Effector memory CD4-positive, alpha-beta T cell (primary cell): Measurements from ENCODE around the gene SMAP1.

Experiments
- DNase-seq, 3 donors: peaks; one replicate each; pipeline ENCODE4 v3.0.0-alpha.2; 2020
- H3K27ac ChIP-seq: 2 replicates; pipeline ENCODE4 v1.7.0; 2013; ENCODE audit warnings: mild to moderate bottlenecking, low read length, moderate library complexity; ENCODE audit not compliant: insufficient read depth, poor library complexity, severe bottlenecking
- H3K27me3 ChIP-seq: replicated peaks from 2 replicates; pipeline ENCODE4 v1.7.0; 2013; ENCODE audit warnings: mild to moderate bottlenecking, low read length; ENCODE audit not compliant: insufficient read depth, control insufficient read depth, poor library complexity, severe bottlenecking
- H3K36me3 ChIP-seq: 2 replicates; pipeline ENCODE4 v1.7.0; 2013; ENCODE audit warnings: mild to moderate bottlenecking, low read length, moderate library complexity; ENCODE audit not compliant: control insufficient read depth, insufficient read depth
- H3K4me1 ChIP-seq: 2 replicates; pipeline ENCODE4 v1.7.0; 2013; ENCODE audit warnings: low read length, mild to moderate bottlenecking; ENCODE audit not compliant: control insufficient read depth, insufficient read depth, poor library complexity, severe bottlenecking
- H3K4me3 ChIP-seq: 2 replicates; pipeline ENCODE4 v1.7.0; 2013; ENCODE audit warnings: low read length, low read depth, mild to moderate bottlenecking; ENCODE audit not compliant: insufficient read depth, poor library complexity, severe bottlenecking
- H3K9me3 ChIP-seq: 2 replicates; pipeline ENCODE4 v1.7.0; 2013; ENCODE audit warnings: mild to moderate bottlenecking, low read length, moderate library complexity; ENCODE audit not compliant: control insufficient read depth

Gene SMAP1

GRCh38 chr6:70831427-70831826 lies 163.7 kb downstream of the SMAP1 start:
- H3K9me3 ChIP-seq = no peaks in the 10 kb centered on the region
- no peaks in the 10 kb centered on the region for H3K36me3 ChIP-seq
- no peak overlapping the region for H3K4me3 ChIP-seq
- no peaks in the 10 kb centered on the region for H3K4me1 ChIP-seq
- no peaks in the 10 kb centered on the region for H3K27me3 ChIP-seq
- H3K27ac ChIP-seq = no peak overlapping the region
- DNase-seq = no peak

- Histone ChIP-seq H3K4me1 (no peaks in the 10 kb centered on the region), H3K9me3 (no peaks in the 10 kb centered on the region), H3K27me3 (no peaks in the 10 kb centered on the region), H3K27ac (no peak overlapping the region), H3K36me3 (no peaks in the 10 kb centered on the region), H3K4me3 (no peak overlapping the region)
- no peak for DNase-seq
Observed at GRCh38 chr6:70834520-70834919, 166.8 kb downstream of the SMAP1 start.

- H3K36me3 ChIP-seq = no peaks in the 10 kb centered on the region
- no peaks in the 10 kb centered on the region for H3K27me3 ChIP-seq
- H3K4me3 ChIP-seq = no peak overlapping the region
- no peaks in the 10 kb centered on the region for H3K4me1 ChIP-seq
- no peak for DNase-seq
- H3K9me3 ChIP-seq = no peaks in the 10 kb centered on the region
- no peak overlapping the region for H3K27ac ChIP-seq
Observed at GRCh38 chr6:70838907-70839285, 171.2 kb downstream of the SMAP1 start.

GRCh38 chr6:70839286-70840266 lies 171.9 kb downstream of the SMAP1 start:
- Histone ChIP-seq H3K27ac (no peak overlapping the region), H3K4me3 (no peak overlapping the region), H3K9me3 (no peaks in the 10 kb centered on the region), H3K36me3 (no peaks in the 10 kb centered on the region), H3K4me1 (no peaks in the 10 kb centered on the region), H3K27me3 (no peaks in the 10 kb centered on the region)
- DNase-seq = no peak

GRCh38 chr6:70841112-70841511 lies 173.4 kb downstream of the SMAP1 start:
- no peak overlapping the region for H3K27ac ChIP-seq
- no peak for DNase-seq

GRCh38 chr6:70842541-70842940 lies 174.9 kb downstream of the SMAP1 start:
- Histone ChIP-seq H3K4me3 (no peak overlapping the region), H3K27me3 (no peaks in the 10 kb centered on the region), H3K4me1 (no peaks in the 10 kb centered on the region), H3K36me3 (no peaks in the 10 kb centered on the region), H3K27ac (no peak overlapping the region), H3K9me3 (no peaks in the 10 kb centered on the region)
- DNase-seq = no peak

More at GRCh38 chr6:70841112-70841511, 173.4 kb downstream of the SMAP1 start:
- H3K36me3 ChIP-seq = no peaks in the 10 kb centered on the region
- no peaks in the 10 kb centered on the region for H3K27me3 ChIP-seq
- no peaks in the 10 kb centered on the region for H3K4me1 ChIP-seq
- no peaks in the 10 kb centered on the region for H3K9me3 ChIP-seq
- no peak overlapping the region for H3K4me3 ChIP-seq

- no peak overlapping the region for H3K27ac ChIP-seq
- H3K36me3 ChIP-seq = no peaks in the 10 kb centered on the region
- H3K27me3 ChIP-seq = no peaks in the 10 kb centered on the region
- H3K4me3 ChIP-seq = no peak overlapping the region
- no peaks in the 10 kb centered on the region for H3K4me1 ChIP-seq
- no peak for DNase-seq
- no peaks in the 10 kb centered on the region for H3K9me3 ChIP-seq
Observed at GRCh38 chr6:70843328-70843918, 175.7 kb downstream of the SMAP1 start.

- no peak overlapping the region for H3K27ac ChIP-seq
- H3K9me3 ChIP-seq = no peaks in the 10 kb centered on the region
- no peak overlapping the region for H3K4me3 ChIP-seq
- no peaks in the 10 kb centered on the region for H3K4me1 ChIP-seq
- H3K27me3 ChIP-seq = no peaks in the 10 kb centered on the region
- no peak for DNase-seq
- no peaks in the 10 kb centered on the region for H3K36me3 ChIP-seq
Observed at GRCh38 chr6:70844301-70844700, 176.6 kb downstream of the SMAP1 start.

- no peak for DNase-seq
- no peak overlapping the region for H3K4me3 ChIP-seq
- no peaks in the 10 kb centered on the region for H3K36me3 ChIP-seq
- H3K27me3 ChIP-seq = no peaks in the 10 kb centered on the region
- H3K27ac ChIP-seq = no peak overlapping the region
- H3K9me3 ChIP-seq = no peaks in the 10 kb centered on the region
- H3K4me1 ChIP-seq = no peaks in the 10 kb centered on the region
Observed at GRCh38 chr6:70846207-70846835, 178.6 kb downstream of the SMAP1 start.
